ENCODE data around the gene TBKBP1.

DNA sequence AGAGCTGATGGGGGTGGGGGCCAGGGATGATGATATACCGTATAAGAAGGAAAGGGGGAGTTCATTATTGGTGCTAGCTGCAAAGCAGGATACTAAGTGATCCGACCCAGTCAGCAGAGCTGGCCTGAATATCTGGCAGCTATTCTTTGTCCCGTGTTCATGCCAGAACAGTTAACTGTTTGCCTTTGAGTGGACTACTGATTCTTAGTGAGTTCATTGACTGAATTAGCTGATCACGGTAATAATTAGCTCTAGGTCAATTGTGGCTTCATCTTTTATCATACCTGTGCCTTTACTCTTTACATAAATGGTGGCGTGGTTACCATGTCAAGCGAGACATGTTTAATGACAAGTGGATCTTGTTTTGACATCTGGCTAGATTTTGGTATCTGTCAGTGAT is 39.0 kb upstream of the TBKBP1 start:
- no peak for TF ChIP-seq POLR2A (IDR thresholded peaks at IDR 0.05; ENCODE audit: low read depth, low read length)
- TF ChIP-seq POLR2AphosphoS5 (IDR thresholded peaks at IDR 0.05; ENCODE audit: low read depth, low read length) = no peak
- no peak for TF ChIP-seq PAX5 (IDR thresholded peaks at IDR 0.05; ENCODE audit: insufficient read depth, low read length, severe bottlenecking)
